Amniotic epithelial cell (primary cell): ENCODE measurements around the gene ORAI2.
A peak's percentile ranks its signal among the peaks of the same experiment; 100 is the strongest.

Experiments used
- DNase-seq: peaks from one replicate; pipeline ENCODE4 v3.0.0-alpha.2; 2010; ENCODE audit warnings: low read depth

The ORAI2 gene

DNA sequence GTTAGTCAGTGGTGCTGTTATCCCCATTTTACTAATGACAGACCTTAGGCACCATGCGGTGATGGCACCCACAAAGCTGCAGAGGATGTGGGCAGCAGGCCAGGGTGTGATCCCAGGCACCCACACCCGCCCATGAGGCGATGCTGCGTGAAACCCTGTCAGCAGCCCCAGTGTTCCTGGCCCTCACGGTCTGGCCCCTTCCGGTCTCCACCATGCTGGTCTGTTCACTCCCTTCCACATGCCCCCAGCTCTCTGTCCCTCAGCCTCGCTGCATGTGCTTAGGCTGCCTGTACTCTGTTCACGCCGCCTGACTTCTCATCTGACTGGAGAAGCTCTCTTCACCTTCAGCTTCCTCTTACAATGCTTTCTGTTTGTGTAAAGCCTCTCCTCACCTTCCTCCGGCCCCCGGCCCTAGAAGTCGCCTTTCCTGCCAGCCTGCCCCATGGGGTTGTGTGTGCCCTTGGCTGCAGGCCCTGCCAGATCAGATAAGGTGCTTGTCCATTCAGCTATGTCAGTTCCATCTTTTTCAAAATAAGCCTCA is 17.6 kb upstream of the ORAI2 start:
- DNase-seq: no peak

DNA sequence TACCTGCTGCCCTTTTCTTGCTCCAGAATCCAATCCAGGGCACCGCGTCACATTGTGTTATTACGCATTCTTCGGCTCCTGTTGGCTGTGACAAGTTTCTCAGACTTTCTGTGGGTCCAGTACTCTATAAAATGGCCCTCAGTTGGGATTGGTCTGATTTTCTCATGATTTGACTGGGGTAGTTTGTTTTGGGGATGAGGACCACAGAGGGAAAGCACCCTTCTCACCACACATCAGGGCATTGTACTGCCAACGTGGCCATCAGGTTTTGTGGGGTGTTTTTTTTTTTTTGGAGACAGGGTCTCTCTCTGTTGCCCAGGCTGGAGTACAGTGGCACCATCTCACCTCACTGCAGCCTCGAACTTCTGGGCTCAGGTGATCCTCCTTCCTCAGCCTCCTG is 17.0 kb upstream of the ORAI2 start:
- no peak for DNase-seq

DNA sequence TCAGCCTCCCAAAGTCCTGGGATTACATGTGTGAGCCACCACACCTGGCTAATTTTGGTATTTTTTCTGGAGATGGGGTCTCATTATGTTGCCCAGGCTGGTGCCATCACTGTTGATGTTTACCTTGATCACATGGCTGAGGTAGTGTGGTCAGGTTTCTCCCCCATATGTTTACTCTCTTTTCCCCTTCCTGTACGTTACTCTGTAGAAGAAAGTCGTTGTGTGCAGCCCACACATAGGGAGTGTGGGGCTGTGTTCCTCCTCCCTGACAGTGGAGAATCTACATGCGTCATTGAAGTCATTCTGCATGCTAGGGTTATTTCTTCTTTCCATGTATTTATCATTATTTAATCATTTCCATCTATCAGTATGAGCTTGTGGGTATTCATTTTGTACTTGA is 16.3 kb upstream of the ORAI2 start:
- no peak for DNase-seq

DNA sequence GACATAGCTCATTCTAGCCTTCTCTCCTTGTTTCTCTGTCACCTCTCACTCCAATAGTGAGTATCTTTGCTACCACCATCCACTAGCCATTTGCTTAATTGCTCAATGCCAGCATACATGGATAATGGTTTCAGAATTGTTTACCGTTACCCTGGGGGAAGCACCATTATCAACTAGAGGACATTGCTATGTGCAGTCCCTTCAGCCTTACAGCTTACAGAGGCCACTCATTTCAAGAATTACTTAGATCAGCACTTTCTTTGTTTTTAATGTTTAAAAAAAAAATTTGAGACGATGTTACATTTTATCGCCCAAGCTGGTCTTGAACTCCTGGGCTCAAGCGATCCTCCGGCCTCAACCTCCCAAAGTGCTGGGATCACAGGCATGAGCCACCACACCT is 14.8 kb upstream of the ORAI2 start:
- DNase-seq: no peak

DNA sequence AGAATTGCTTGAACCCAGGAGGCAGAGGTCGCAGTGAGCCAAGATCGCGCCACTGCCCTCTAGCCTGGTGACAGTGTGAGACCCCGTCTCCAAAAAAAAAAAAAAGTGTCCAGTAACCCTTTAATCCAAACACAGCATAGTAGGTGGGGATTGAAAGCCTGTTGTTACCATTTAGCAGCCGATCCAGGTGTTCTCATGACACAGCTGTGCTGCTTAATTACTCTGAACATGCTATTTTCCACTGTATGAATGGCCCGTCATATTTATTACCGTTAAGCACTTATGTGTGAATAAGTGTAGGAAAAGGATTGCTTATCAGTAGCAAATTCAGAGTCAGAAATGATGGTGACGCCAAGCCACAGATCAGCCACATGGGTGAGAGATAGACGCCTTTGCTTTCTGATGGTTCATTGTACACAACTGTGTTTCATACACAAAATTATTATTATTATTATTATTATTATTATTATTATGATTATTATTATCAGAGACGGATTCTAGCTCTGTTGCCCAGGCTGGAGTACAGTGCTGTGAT is 11.6 kb upstream of the ORAI2 start:
- no peak for DNase-seq

DNA sequence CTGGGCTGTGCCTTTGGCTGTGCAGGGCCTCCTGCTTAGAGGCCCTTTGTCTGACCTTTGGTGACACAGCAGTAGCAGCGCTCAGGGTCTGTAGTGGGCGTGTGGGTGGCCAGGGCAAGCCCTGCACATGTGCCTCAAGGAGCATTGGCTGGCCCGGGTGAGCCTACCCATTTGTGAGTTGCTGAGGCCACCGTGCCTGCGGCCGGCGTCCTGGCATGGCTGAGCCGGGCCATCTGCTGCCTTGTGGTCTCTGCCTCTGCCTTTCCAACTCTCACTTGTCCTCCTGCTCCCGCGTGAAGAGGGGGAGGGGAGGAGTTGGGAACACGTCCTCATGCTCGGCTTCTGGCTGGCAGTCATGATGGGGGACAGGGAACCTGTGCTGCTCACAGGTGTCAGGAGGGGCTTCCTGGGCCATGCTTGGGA is 9.2 kb upstream of the ORAI2 start:
- no peak for DNase-seq

DNA sequence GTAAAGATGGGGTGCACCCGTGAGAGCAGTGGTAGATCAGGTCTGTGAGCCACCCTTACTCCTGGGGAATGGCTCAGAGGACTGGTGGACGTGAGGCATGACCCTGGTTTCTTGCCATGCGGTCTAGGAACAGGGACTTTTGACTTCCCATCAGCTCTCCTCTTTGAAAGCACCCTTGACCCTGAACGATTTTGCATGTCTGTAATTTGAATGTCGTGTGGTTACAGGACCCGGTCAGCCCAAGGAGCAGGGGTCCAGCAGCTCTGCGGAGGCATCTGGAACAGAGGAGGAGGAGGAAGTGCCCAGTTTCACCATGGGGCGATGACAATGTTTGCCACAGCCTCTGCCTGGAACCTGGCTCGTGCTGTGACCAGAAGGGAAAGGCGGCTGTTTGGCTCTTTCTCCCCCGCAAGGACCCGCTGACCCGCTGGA is 8.6 kb upstream of the ORAI2 start:
- DNase-seq: no peak

DNA sequence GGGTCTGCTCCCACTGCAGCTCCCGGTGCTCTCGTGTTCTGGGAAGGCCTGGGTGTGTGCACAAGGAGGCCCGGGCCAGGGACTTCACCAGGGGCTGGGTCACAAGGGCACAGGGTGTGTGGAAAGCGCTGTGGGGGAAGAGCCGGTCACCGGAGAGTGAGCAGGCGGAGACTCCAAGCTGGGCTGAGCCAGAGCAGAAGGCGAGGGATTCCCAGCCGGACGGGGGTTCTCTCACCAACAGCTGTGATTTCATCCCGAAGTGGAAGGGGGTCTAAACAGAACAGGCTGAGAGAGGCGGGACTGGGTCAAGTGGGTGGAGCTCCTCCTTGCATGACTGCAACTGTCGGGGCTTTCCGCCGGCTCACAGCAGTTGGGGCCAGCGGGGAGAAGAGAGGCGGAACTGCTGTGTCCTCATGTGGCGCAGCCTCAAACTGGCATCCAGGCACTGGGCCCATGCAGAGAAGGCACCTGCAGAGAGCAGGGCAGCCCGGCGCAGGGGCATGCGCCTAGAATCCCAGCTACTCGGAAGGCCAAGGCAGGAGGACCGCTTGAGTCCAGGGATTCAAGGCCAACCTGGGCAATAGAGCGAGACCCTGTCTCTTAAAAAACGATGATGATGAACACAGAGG is 7.6 kb upstream of the ORAI2 start:
- no peak for DNase-seq

DNA sequence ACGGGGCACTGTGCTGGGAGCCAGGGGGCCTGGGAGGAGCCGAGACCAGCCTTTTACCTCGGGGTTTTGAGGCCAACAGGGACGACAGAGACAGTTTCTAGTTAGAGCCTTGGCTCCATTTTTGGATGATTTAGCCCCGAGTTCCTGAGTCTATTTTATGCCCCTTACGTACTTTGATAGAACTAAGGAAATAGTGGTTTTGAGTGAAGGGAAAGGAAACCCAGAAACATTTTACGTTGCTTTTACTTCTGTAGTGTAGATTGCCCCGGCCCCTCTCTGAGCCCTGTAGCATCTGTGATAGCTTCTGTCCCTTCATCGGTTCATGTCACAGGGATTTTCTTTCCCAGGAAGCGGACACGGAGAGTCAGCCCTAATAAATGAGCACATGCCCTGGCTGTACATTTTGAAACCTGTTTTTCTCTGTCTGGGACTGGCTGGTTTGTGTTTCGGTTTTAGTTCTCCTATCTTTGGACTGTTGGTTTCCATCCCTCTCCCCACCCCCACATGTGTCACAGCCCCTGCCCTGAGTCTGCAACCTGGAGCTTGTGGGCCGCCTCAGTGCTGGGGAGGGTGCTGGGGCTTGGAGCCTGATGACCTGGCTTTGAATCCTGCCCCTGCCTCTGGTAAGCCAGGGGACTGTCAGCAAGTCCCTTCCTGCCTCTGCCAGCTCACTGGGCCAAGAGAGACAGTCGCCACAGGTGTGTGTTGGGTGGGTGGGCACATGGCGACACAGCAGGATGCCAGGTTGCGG is 6.9 kb upstream of the ORAI2 start:
- DNase-seq: no peak

DNA sequence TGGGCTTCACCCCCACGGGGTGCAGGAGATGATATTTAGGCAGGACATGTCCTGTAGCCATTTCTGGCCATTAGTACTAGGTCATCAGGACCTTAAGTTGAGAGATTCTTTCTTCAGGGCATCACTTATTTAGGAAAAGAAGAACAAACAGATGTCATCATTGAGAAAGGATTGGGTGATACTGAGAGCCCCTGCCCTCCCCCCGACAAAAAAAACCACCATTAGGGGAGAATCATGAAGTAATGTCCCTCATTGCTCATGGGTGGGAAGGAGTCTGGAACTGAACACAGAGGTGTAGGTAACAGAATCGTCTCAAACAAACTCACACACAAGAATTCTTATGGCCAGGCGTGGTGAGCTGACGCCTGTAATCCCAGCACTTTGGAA is 6.4 kb upstream of the ORAI2 start:
- DNase-seq: no peak

DNA sequence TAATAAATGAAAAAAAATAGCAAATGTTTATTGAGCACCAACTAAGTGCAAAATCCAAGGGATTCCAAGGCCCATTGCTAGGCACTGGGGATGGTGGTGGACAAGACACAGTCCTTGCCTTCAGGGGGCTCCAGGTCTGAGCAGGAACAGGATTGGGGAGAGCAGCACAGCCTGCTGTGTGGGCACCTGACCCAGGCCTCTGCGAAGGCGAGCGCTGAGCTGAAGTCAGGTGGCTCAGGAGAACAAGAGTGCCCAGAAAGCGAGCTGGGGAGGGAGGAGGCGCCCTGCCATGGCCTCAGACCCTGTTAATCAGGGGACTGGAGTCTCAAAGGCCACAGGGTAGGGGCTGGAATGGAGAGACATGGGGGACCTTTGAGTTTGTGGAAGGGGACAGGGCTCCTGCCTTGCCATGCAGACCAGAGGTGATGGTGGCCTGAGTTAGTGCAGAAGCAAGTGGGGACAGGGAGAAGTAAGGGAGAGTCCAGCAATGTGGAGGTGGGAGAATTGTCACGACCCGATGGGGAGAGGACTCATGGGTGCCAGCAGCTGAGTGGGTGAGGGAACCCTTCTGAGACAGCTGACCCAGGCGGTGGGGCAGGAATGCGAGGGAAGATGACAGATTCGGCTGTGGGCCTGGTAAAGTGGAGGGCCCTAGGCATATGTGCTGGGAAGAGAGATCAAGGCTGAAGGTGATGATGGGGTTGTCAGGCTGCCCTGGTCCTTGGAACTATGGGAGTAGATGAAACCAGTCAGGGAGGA is 4.1 kb upstream of the ORAI2 start:
- no peak for DNase-seq

DNA sequence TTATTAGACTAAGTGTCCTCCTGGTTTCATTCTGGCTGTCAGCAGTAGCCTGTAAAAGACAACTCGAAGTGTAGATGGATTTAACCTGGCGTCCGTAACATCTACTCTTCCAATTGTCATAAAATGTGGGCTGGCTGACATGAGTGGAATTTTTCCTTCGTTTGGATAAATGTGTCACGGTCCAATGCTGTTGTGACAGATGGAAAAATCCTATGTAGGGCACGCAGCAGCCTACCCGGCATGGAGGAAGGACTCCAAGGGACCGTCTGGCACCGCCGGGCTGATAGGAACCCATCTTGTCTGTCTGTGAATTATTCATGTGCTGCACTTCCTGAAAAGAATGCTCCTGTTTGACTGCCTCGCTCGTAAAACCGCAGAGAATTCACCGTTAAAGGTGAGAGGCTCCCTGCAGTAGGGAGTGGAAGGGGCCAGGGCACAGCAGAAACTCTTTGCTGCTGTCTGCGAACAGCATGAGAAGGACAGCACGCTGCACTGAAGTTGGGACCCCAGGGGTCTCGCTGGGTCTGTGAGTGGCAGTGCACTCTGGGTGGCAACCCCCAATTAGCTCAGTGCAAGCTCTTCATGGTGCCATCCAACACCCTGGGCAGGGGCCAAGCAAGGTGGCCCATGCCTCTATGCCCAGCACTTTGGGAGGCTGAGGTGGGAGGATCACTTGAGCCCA is 1.6 kb upstream of the ORAI2 start:
- DNase-seq: no peak

DNA sequence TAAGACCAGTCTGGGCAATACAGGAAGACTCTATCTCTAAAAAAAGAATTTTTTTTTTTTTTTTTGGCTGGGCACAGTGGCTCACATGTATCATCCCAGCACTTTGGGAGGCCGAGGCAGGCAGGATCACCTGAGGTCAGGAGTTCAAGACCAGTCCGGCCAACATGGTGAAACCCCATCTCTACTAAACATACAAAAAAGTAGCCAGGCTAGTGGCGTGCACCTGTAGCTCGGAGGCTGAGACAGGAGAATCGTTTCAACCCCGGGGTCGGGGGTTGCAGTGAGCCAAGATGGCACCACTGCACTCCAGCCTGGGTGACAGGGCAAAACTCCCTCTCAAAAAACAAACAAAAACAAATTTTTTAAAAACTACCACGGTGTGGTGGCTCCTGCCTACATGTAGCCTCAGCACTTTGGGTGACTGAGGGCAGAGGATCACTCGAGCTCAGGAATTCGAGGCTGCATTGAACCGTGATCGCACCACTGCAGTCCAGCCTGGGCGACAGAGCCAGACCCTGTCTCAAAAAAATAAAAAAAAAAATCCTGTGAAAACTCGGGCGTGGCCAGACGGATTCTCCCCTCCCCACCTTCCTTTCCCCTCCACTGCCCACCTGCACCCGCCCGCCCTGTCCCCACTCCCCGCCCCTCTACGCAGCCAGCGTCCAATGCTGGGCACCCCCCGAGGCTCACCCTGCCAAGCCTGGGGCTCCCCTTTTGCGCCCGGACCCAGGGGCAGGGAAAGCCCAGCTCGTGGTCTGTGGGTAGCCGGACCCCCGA is 745 bp upstream of the ORAI2 start:
- DNase-seq: no peak

DNA sequence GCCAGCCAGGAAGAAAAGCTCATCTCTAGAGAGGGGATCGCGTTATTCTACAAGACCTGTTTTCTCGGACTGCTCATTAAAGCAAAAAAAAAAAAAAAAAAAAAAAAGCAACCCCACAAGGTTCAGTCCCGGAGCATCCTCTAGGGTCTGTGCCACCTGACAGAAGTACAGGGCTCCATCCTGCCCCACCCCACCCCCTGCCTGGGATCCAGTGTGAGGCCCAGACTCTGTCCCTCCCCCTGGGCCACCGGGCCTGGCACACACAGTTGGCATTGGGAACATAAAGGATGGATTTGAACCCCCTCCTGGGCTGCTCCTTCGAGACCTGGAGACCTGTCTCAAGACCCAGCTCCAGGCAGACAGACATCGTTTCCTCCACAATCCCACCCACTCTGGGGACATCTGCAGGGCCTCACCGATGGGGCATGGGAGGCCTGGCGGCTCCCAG is 688 bp downstream of the ORAI2 start:
- DNase-seq: no peak

DNA sequence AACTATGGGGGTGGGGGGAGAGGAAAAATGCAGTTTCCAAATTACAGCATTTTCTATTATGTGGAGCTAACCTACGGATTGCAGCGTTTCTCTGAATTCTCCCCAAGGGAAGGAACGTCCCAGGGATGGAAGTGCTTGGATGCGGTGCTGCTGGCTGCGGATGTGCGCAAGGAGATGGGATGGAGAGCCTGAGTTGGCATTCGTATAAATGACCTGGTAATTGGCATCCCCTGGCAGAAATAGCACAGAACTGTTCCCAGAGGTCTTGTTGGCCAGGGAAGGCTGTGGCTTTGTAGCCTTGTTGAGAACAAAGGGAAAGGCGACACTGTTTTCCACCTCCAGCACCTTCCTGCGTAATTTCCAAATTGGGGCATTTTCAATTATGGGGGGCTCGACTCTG is 2.7 kb downstream of the ORAI2 start:
- DNase-seq: no peak

DNA sequence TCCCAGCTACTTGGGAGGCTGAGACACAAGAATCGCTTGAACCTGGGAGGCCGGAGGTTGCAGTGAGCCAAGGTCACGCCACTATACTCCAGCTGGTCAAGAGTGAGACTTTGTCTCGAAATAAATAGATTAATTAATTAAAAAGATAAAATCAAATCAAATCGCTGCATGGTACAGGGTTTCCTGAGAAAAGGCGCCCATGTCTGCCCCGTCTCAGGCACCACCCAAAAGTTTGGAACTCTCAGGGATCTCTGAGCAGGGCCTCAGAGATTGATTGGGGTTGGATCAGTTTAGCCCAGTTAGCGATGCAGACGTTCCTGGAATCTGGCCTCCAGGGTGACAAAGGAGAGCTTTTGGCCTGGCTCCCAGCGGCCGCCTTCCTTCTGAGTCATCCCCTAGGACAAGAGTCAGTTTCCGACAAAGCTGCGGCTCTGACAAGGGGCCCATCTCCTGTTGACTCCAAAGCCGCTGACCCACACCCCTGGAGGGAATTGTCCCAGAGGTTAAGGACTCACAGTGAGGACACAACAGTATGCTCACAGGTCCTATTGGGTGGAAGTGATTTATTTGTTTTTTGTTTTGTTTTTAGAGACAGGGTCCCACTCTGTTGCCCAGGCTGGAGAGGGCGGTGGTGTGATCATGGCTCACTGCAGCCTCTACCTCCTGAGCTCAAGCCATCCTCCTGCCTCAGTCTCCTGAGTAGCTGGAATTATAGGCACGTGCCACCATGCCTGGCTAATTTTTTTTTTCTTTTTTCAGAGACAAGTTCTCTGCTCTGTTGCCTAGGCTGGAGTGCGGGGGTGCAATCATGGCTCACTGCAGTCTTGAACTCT is 6.8 kb downstream of the ORAI2 start:
- DNase-seq: peak; percentile 63

DNA sequence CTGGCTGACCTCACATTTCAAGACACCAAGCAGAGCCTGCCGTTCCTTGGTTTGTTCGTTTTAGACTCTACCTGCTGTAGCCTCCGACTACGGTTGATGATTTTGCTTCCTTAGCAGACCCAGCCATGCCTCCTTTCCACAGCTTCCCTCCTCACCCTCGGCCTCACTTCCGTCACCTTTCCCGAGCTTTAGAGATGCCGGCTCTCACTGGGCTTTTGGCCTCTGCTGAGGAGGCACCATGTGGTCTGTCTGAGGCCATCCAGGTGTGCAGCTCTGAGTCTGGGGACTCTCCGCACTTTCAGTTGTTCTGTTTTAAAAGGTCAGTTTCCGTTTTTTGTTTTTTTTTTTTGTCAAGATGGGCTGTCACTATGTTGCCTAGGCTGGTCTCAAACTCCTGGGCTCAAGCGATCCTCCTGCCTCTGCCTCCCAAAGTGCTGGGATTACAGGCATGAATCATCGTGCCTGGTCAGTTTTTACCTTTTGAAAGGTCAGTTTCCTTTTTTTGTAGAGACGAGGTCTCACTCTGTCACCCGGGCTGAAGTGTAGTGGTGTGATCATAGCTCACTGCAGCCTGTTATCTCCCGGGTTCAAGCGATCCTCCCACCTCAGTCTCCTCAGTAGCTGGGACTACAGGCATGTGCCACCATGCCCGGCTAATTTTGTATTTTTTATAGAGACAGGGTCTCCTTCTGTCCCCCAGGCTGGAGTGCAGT is 11.7 kb downstream of the ORAI2 start:
- no peak for DNase-seq

DNA sequence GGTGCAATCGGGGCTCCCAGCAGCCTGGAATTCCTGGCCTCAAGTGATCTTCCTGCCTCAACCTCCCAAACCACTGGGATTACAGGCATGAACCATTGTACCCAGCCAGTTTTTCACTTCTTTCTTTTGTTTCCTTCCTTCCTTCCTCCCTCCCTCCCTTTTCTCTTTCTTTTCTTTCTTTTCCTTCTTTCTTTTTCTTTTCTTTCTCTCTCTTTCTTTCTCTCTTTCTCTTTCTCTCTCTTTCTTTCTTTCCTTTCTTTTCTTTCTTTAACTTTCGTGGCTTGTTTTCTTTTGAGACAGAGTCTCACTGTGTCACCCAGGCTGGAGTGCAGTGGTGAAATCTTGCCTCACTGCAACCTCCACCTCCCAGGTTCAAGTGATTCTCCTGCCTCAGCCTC is 12.3 kb downstream of the ORAI2 start:
- no peak for DNase-seq

DNA sequence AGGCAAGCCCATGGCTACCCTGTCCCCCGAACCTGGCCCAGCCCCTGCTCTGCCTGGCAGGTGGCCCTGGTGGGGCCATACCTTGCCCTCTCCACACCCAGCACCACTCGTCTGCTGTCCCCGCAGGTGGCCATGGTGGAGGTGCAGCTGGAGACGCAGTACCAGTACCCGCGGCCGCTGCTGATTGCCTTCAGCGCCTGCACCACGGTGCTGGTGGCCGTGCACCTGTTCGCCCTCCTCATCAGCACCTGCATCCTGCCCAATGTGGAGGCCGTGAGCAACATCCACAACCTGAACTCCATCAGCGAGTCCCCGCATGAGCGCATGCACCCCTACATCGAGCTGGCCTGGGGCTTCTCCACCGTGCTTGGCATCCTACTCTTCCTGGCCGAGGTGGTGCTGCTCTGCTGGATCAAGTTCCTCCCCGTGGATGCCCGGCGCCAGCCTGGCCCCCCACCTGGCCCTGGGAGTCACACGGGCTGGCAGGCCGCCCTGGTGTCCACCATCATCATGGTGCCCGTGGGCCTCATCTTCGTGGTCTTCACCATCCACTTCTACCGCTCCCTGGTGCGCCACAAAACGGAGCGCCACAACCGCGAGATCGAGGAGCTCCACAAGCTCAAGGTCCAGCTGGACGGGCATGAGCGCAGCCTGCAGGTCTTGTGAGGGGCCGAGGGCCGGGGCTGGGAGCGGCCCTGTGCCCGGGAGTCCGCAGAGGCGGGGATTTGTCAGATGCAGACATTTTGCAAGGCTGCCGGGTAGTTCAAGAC is 13.2 kb downstream of the ORAI2 start:
- DNase-seq: no peak
